ENCODE measurements around the gene EYS.

EYS gene

GRCh38 chr6:64266351-64266821 lies 1440.6 kb downstream of the EYS start:
- Histone ChIP-seq H3K27ac (ENCODE audit: low read length) (peak overlapping the region; percentile 71), H2AFZ (ENCODE audit: low read length) (peak overlapping the region; percentile 66), H3K9me3 (replicated peaks; ENCODE audit: insufficient read depth, low read length) (no peaks in the 10 kb centered on the region)

DNA sequence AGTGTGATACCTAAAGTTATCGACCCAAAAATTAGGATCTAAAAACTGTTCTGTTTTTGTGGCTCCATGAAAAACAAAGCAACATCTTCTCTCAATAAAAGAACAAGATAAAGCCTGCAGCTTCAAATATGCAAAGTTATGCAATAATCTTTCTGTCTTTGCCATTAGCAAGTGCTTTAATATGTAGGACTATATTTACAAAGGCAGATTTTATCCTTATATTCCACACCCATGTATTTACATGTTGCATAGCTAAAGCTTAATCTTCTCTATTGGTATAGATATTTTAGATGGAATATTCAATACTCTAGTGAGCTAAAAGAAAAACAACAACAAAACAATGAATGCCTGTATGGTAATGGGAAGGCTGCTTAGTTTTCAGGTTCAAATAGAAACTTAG lies 1443.2 kb downstream of the EYS start:
- no peak overlapping the region for H3K4me3 ChIP-seq (ENCODE audit: low read length)
- H4K20me1 ChIP-seq (ENCODE audit: insufficient read depth, low read length), result no peaks in the 10 kb centered on the region
- no peaks in the 10 kb centered on the region for H3K9me2 ChIP-seq (replicated peaks; ENCODE audit: insufficient read depth, low read length)
- TF ChIP-seq EZH2 (optimal IDR thresholded peaks at IDR 0.05; ENCODE audit: low read depth, low read length) (no peak), EZH2phosphoT487 (IDR thresholded peaks at IDR 0.05; ENCODE audit: low read length) (no peak)
- TF ChIP-seq, protein P1, sequence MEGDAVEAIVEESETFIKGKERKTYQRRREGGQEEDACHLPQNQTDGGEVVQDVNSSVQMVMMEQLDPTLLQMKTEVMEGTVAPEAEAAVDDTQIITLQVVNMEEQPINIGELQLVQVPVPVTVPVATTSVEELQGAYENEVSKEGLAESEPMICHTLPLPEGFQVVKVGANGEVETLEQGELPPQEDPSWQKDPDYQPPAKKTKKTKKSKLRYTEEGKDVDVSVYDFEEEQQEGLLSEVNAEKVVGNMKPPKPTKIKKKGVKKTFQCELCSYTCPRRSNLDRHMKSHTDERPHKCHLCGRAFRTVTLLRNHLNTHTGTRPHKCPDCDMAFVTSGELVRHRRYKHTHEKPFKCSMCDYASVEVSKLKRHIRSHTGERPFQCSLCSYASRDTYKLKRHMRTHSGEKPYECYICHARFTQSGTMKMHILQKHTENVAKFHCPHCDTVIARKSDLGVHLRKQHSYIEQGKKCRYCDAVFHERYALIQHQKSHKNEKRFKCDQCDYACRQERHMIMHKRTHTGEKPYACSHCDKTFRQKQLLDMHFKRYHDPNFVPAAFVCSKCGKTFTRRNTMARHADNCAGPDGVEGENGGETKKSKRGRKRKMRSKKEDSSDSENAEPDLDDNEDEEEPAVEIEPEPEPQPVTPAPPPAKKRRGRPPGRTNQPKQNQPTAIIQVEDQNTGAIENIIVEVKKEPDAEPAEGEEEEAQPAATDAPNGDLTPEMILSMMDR (IDR thresholded peaks at IDR 0.05; ENCODE audit: low read length), result no peak
- no peak for DNase-seq
- H3K36me3 ChIP-seq (replicated peaks; ENCODE audit: insufficient read depth, low read length), result no peaks in the 10 kb centered on the region
- no peak overlapping the region for H2AFZ ChIP-seq (ENCODE audit: low read length)
- no peak overlapping the region for H3K27ac ChIP-seq (ENCODE audit: low read length)
- no peaks in the 10 kb centered on the region for H3K27me3 ChIP-seq (replicated peaks; ENCODE audit: insufficient read depth, low read length)
- H3K4me1 ChIP-seq (ENCODE audit: low read length), result peaks cover 33% of the 10 kb centered on the region
- H3K4me2 ChIP-seq (ENCODE audit: low read depth, low read length), result no peak overlapping the region
- H3K9ac ChIP-seq (ENCODE audit: low read length), result no peak overlapping the region
- H3K79me2 ChIP-seq (ENCODE audit: low read length), result no peaks in the 10 kb centered on the region
- H3F3A ChIP-seq (ENCODE audit: insufficient read depth, low read length), result peaks cover 7% of the 10 kb centered on the region; the same call in 1 of the 2 replicates
- H3K9me3 ChIP-seq (replicated peaks; ENCODE audit: insufficient read depth, low read length), result no peaks in the 10 kb centered on the region

More at GRCh38 chr6:64266351-64266821, 1440.6 kb downstream of the EYS start:
- DNase-seq, result peak; percentile 76
- Histone ChIP-seq H3K4me3 (ENCODE audit: low read length) (peak overlapping the region; percentile 32), H3K9ac (ENCODE audit: low read length) (peak overlapping the region; percentile 36; the same call in 1 of the 2 replicates), H3K27me3 (replicated peaks; ENCODE audit: insufficient read depth, low read length) (no peaks in the 10 kb centered on the region), H4K20me1 (ENCODE audit: insufficient read depth, low read length) (no peaks in the 10 kb centered on the region), H3K36me3 (replicated peaks; ENCODE audit: insufficient read depth, low read length) (no peaks in the 10 kb centered on the region), H3K4me2 (ENCODE audit: low read depth, low read length) (peak overlapping the region; percentile 61), H3K4me1 (ENCODE audit: low read length) (peaks cover 33% of the 10 kb centered on the region), H3F3A (ENCODE audit: insufficient read depth, low read length) (peaks cover 7% of the 10 kb centered on the region; the same call in 1 of the 2 replicates), H3K79me2 (ENCODE audit: low read length) (no peaks in the 10 kb centered on the region), H3K9me2 (replicated peaks; ENCODE audit: insufficient read depth, low read length) (no peaks in the 10 kb centered on the region)
- TF ChIP-seq, protein P1 (IDR thresholded peaks at IDR 0.05; ENCODE audit: low read length), result no peak
- TF ChIP-seq EZH2 (optimal IDR thresholded peaks at IDR 0.05; ENCODE audit: low read depth, low read length), result no peak
- no peak for TF ChIP-seq EZH2phosphoT487 (IDR thresholded peaks at IDR 0.05; ENCODE audit: low read length)

DNA sequence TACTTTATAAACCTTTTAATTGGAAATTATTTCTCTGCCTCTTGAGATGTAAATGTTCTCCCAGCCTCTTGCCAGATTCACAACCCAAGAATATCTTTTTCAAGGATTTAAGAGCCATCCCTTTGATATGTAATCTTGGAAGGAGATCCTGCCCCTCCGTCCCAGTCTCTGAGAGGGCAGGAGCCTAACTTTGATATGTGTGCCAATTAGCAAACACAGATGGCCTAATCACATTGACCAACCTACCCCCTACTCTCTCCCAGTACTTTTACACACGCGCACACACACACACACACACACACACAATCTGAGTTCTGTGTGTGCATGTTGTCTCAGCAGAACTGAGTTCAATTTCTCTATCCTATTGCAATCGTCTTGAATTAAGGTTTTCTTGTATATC lies 1447.7 kb downstream of the EYS start:
- Histone ChIP-seq H3K4me2 (ENCODE audit: low read depth, low read length) (no peak overlapping the region), H3K27ac (ENCODE audit: low read length) (no peak overlapping the region), H3K79me2 (ENCODE audit: low read length) (no peaks in the 10 kb centered on the region), H3K4me3 (ENCODE audit: low read length) (no peak overlapping the region), H3F3A (ENCODE audit: insufficient read depth, low read length) (no peaks in the 10 kb centered on the region), H2AFZ (ENCODE audit: low read length) (no peak overlapping the region), H3K9ac (ENCODE audit: low read length) (no peak overlapping the region), H3K9me2 (replicated peaks; ENCODE audit: insufficient read depth, low read length) (no peaks in the 10 kb centered on the region), H3K4me1 (ENCODE audit: low read length) (peaks cover 9% of the 10 kb centered on the region), H3K9me3 (replicated peaks; ENCODE audit: insufficient read depth, low read length) (no peaks in the 10 kb centered on the region), H3K36me3 (replicated peaks; ENCODE audit: insufficient read depth, low read length) (no peaks in the 10 kb centered on the region), H4K20me1 (ENCODE audit: insufficient read depth, low read length) (no peaks in the 10 kb centered on the region), H3K27me3 (replicated peaks; ENCODE audit: insufficient read depth, low read length) (no peaks in the 10 kb centered on the region)
- no peak for TF ChIP-seq EZH2 (optimal IDR thresholded peaks at IDR 0.05; ENCODE audit: low read depth, low read length)
- DNase-seq, result no peak

DNA sequence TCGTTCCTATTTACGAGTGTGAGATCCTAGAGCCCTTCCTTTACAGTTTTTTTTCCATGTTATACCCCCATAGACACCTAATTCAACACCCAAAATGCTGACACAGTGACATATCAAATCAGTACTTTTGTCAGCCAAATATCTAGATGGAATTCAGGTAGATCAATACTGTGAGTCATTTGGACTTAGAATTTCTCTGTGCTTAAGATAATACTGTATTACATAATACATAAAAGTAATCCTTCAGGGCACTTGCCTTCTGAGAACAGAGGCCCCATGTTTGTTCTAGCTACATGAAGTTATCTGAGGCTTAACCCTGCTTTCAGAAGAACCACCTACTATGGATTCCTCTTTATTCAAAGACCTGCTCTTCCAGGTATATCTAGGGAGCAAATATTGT lies 1448.3 kb downstream of the EYS start:
- H3F3A ChIP-seq (ENCODE audit: insufficient read depth, low read length), result no peaks in the 10 kb centered on the region
- H3K27ac ChIP-seq (ENCODE audit: low read length), result no peak overlapping the region
- H3K9me3 ChIP-seq (replicated peaks; ENCODE audit: insufficient read depth, low read length), result no peaks in the 10 kb centered on the region
- H3K9ac ChIP-seq (ENCODE audit: low read length), result no peak overlapping the region
- DNase-seq, result no peak
- H2AFZ ChIP-seq (ENCODE audit: low read length), result no peak overlapping the region
- H3K9me2 ChIP-seq (replicated peaks; ENCODE audit: insufficient read depth, low read length), result no peaks in the 10 kb centered on the region
- H3K36me3 ChIP-seq (replicated peaks; ENCODE audit: insufficient read depth, low read length), result no peaks in the 10 kb centered on the region
- TF ChIP-seq, protein P1 (IDR thresholded peaks at IDR 0.05; ENCODE audit: low read length), result no peak
- no peak for TF ChIP-seq EZH2phosphoT487 (IDR thresholded peaks at IDR 0.05; ENCODE audit: low read length)
- TF ChIP-seq EZH2 (optimal IDR thresholded peaks at IDR 0.05; ENCODE audit: low read depth, low read length), result no peak
- H3K27me3 ChIP-seq (replicated peaks; ENCODE audit: insufficient read depth, low read length), result no peaks in the 10 kb centered on the region
- H3K4me1 ChIP-seq (ENCODE audit: low read length), result peaks cover 9% of the 10 kb centered on the region
- H3K79me2 ChIP-seq (ENCODE audit: low read length), result no peaks in the 10 kb centered on the region
- H4K20me1 ChIP-seq (ENCODE audit: insufficient read depth, low read length), result no peaks in the 10 kb centered on the region
- H3K4me3 ChIP-seq (ENCODE audit: low read length), result no peak overlapping the region
- no peak overlapping the region for H3K4me2 ChIP-seq (ENCODE audit: low read depth, low read length)

Data from MM.1S (cell line).